Ascending aorta (tissue), 2 donors: Measurements from ENCODE around the gene PI4KB. TPM values are rescaled to one million over a fixed set of nuclear protein-coding genes. Genes with fewer than 3 reads are reported as not detected.
A peak's percentile ranks its signal among the peaks of the same experiment; 100 is the strongest.

ENCODE experiments used
- DNase-seq, 2 donors: peaks; one replicate each; pipeline ENCODE4 v3.0.0-alpha.2; 2019; ENCODE audit warnings: low spot score in 2 of 2
- H3K27ac ChIP-seq, 2 donors: fragments of 200-600 bp; sonication (generic); one replicate each; pipeline ENCODE4 v1.5.1; 2016 to 2017; ENCODE audit warnings: mild to moderate bottlenecking in 1 of 2
- H3K27me3 ChIP-seq: fragments of 200-600 bp; sonication (generic); one replicate; pipeline ENCODE4 v1.5.1; 2017
- H3K36me3 ChIP-seq, 2 donors: fragments of 200-600 bp; sonication (generic); one replicate each; pipeline ENCODE4 v1.5.1; 2016
- H3K4me1 ChIP-seq, 2 donors: fragments of 200-600 bp; sonication (generic); one replicate each; pipeline ENCODE4 v1.5.1; 2016 to 2017; ENCODE audit warnings: mild to moderate bottlenecking in 1 of 2
- H3K4me3 ChIP-seq, 2 donors: fragments of 200-600 bp; sonication (generic); one replicate each; pipeline ENCODE4 v1.5.1; 2016 to 2017; ENCODE audit warnings: mild to moderate bottlenecking in 1 of 2
- H3K9me3 ChIP-seq, 2 donors: fragments of 200-600 bp; sonication (generic); one replicate each; pipeline ENCODE4 v1.5.1; 2016
- intact Hi-C: fragments of 100-400 bp; cut with DNase I; formaldehyde crosslinking; loops from one replicate; pipeline ENCODE4 v1.15.1; 2023
- total RNA-seq: library from RNA; depleted of rRNA; stranded (reverse); fragments of >200 nt; gene quantifications from one replicate; pipeline ENCODE4 v1.1.0, GENCODE V29; 2016
- TF ChIP-seq, protein P1 (sequence below), 3 experiments: fragments of 200-600 bp in 2 of 3; fragments of 450-650 bp in 1 of 3; sonication (generic) in 2 of 3; IDR thresholded peaks; one replicate each; pipeline ENCODE4 v1.5.1; 2016 to 2019; ENCODE audit warnings: antibody characterized with exemption in 3 of 3, mild to moderate bottlenecking in 1 of 3, moderate library complexity in 1 of 3

The PI4KB gene
- total RNA-seq, 1 donor from 2014 or later = 94.8 TPM

- H3K36me3 ChIP-seq = peaks cover 74 to 82% of the 10 kb centered on the region in 2 donors
These were observed 38.7 kb downstream of the PI4KB start for GRCh38 chr1:151288502-151288901.

DNA sequence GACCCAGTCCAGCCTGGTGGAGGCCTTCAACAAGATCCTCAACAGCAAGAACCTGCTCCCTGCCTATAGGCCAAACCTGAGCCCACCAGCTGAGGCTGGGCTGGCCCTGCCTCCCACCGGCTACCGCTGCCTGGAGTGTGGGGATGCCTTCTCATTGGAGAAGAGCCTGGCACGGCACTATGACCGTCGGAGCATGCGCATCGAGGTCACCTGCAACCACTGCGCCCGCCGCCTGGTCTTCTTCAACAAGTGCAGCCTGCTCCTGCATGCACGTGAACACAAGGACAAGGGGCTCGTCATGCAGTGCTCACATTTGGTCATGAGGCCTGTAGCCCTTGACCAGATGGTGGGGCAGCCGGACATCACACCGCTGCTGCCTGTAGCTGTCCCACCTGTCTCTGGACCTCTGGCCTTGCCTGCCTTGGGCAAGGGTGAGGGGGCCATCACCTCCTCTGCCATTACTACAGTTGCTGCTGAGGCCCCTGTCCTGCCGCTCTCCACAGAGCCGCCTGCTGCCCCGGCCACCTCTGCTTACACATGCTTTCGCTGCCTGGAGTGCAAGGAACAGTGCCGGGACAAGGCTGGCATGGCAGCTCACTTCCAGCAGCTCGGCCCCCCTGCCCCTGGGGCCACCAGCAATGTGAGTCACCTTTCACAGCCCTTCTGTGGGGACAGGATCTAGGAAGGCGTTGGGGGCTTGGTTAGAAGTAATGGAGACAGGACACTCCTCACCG is 39.3 kb downstream of the PI4KB start:
- peaks cover 6 to 12% of the 10 kb centered on the region in 2 donors for H3K4me1 ChIP-seq
- TF ChIP-seq, protein P1, sequence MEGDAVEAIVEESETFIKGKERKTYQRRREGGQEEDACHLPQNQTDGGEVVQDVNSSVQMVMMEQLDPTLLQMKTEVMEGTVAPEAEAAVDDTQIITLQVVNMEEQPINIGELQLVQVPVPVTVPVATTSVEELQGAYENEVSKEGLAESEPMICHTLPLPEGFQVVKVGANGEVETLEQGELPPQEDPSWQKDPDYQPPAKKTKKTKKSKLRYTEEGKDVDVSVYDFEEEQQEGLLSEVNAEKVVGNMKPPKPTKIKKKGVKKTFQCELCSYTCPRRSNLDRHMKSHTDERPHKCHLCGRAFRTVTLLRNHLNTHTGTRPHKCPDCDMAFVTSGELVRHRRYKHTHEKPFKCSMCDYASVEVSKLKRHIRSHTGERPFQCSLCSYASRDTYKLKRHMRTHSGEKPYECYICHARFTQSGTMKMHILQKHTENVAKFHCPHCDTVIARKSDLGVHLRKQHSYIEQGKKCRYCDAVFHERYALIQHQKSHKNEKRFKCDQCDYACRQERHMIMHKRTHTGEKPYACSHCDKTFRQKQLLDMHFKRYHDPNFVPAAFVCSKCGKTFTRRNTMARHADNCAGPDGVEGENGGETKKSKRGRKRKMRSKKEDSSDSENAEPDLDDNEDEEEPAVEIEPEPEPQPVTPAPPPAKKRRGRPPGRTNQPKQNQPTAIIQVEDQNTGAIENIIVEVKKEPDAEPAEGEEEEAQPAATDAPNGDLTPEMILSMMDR (IDR thresholded peaks at IDR 0.05) = no peak
- H3K27ac ChIP-seq = no peak overlapping the region
- H3K27me3 ChIP-seq = no peaks in the 10 kb centered on the region
- no peak for DNase-seq
- H3K36me3 ChIP-seq = peaks cover 68 to 77% of the 10 kb centered on the region in 2 donors
- H3K9me3 ChIP-seq = no peaks in the 10 kb centered on the region
- intact Hi-C loops = no loop called here
- no peak overlapping the region for H3K4me3 ChIP-seq

More at GRCh38 chr1:151288502-151288901, 38.7 kb downstream of the PI4KB start:
- DNase-seq = no peak
- Histone ChIP-seq H3K4me1 (peaks cover 2 to 10% of the 10 kb centered on the region in 2 donors), H3K9me3 (no peaks in the 10 kb centered on the region), H3K27me3 (no peaks in the 10 kb centered on the region), H3K4me3 (no peak overlapping the region), H3K27ac (no peak overlapping the region)
- intact Hi-C loops = no loop called here
- TF ChIP-seq, protein P1 (IDR thresholded peaks at IDR 0.05) = no peak

- Histone ChIP-seq H3K9me3 (no peaks in the 10 kb centered on the region), H3K36me3 (peaks cover 62 to 70% of the 10 kb centered on the region in 2 donors), H3K27me3 (no peaks in the 10 kb centered on the region), H3K4me1 (peaks cover 6 to 12% of the 10 kb centered on the region in 2 donors), H3K27ac (no peak overlapping the region), H3K4me3 (no peak overlapping the region)
- intact Hi-C loops = no loop called here
- TF ChIP-seq, protein P1 (IDR thresholded peaks at IDR 0.05) = no peak
- no peak for DNase-seq
These were observed 39.9 kb downstream of the PI4KB start for GRCh38 chr1:151287341-151287699.

DNA sequence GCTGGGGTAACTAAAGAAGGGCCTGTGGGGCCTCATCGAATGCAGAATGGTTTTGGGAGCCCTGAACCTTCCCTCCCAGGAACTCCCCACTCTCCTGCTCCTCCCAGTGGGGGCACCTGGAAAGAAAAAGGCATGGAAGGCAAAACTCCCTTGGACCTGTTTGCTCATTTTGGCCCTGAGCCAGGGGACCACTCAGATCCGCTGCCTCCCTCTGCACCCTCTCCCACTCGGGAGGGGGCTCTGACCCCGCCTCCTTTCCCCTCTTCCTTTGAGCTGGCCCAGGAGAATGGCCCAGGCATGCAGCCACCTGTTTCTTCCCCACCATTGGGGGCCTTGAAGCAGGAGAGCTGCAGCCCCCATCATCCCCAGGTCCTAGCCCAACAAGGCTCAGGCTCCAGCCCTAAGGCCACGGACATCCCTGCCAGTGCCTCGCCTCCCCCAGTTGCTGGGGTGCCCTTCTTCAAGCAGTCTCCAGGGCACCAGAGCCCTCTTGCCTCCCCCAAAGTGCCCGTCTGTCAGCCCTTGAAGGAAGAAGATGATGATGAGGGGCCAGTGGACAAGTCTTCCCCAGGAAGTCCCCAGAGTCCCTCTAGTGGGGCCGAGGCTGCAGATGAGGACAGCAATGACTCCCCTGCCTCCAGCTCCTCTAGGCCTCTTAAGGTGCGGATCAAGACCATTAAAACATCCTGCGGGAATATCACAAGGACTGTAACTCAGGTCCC is 40.4 kb downstream of the PI4KB start:
- peaks cover 58 to 67% of the 10 kb centered on the region in 2 donors for H3K36me3 ChIP-seq

GRCh38 chr1:151284013-151284577 is 43.1 kb downstream of the PI4KB start:
- DNase-seq = no peak
- TF ChIP-seq, protein P1 (IDR thresholded peaks at IDR 0.05) = no peak
- Histone ChIP-seq H3K4me1 (peaks cover 6 to 17% of the 10 kb centered on the region in 2 donors), H3K4me3 (peak overlapping the region; percentile 89 to 94), H3K36me3 (peaks cover 39 to 41% of the 10 kb centered on the region in 2 donors), H3K27me3 (no peaks in the 10 kb centered on the region), H3K9me3 (no peaks in the 10 kb centered on the region), H3K27ac (peak overlapping the region; percentile 97 to 99)
- intact Hi-C loops = loop anchor here (5.0 kb wide), 1 partner anchor 113 kb away; the partner anchor contains the start of gene PSMB4

More for the DNA sequence above, 40.4 kb downstream of the PI4KB start:
- intact Hi-C loops = no loop called here
- H3K9me3 ChIP-seq = no peaks in the 10 kb centered on the region
- no peaks in the 10 kb centered on the region for H3K27me3 ChIP-seq
- H3K27ac ChIP-seq = no peak overlapping the region
- H3K4me3 ChIP-seq = no peak overlapping the region
- TF ChIP-seq, protein P1 (IDR thresholded peaks at IDR 0.05) = no peak
- H3K4me1 ChIP-seq = peaks cover 6 to 12% of the 10 kb centered on the region in 2 donors
- DNase-seq = no peak
